HG03103 (cell line): ENCODE measurements around the gene SLC35E2B.
"Not testable (repeated sequence)": the region's sequence is repeated elsewhere in the genome, so short reads cannot be mapped to it uniquely, and the experiment has no call there.

Source experiments
- ATAC-seq: cut with Tn5 transposase; IDR thresholded peaks from one replicate; pipeline ENCODE4 v1.9.1; 2021; ENCODE audit warnings: low read depth; ENCODE audit not compliant: unreplicated experiment

Gene SLC35E2B

DNA sequence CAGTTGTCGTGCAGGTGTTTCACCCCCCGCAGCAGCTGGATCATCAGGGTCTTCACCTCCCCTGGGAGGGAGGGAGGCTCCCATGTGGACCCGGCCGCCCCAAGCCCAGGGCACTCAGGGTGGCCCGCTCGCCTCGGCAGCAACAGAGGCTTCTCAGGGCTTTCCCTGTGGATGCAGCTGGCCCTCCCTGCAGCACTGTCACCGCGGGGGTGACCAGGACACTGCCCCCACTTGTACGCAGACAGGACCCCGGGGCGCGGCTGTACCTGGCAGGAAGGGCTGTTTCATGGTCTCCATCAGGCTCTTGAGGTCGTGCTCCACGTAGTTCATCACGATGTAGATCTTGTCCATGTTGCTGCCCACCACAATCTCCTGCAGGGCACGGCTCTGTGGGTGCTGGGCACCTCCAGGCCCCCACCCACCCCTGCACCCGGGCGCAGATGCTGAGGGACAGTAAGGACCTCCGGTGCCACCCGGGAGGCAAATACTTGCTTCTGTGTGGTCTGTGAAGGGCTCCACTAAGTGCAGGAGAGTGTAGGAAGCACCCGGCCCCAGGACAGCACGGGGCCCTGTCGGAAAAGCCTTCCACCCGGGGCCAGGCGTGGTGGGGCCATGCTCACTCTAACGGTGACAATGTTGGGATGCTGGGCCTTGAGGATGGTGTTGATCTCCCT lies 11.8 kb upstream of the SLC35E2B start:
- not testable (repeated sequence) for ATAC-seq

DNA sequence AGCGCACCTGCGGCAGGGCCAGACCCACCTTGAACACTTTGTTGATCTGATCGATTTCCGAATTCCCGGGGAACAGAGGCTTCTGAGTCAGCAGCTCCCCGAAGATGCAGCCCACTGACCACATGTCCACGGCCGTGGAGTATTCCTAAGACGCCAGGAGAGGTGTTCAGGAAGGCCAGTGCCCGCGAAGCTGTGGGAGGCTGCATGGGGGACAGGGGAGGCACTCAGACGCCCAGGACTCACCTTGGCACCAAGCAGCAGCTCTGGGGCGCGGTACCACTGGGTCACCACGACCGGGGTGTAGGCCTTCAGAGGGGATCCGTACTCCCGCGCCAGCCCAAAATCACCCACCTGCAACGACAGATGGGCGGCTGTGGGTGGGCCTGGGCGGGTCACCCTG lies 11.2 kb upstream of the SLC35E2B start:
- no peak for ATAC-seq

DNA sequence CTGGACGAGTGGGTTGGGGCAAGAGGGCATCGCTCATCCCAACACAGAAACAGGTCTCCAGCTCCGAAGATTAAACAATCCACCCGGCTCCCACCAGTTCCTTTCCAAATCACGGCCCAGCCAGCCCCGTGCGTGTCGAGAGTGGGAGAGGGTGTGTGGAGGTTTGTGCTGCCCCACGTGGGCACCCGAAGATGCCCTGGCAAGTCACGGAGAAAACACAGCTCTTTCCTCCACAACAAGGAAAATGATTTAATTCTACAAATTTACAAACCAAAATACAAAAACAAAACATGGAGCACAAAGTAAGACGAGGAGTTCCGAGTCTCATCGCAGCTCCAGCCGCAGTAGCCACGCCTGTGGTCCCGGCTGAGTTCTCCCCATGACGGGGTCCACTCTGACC lies 9.9 kb upstream of the SLC35E2B start:
- not testable (repeated sequence) for ATAC-seq

DNA sequence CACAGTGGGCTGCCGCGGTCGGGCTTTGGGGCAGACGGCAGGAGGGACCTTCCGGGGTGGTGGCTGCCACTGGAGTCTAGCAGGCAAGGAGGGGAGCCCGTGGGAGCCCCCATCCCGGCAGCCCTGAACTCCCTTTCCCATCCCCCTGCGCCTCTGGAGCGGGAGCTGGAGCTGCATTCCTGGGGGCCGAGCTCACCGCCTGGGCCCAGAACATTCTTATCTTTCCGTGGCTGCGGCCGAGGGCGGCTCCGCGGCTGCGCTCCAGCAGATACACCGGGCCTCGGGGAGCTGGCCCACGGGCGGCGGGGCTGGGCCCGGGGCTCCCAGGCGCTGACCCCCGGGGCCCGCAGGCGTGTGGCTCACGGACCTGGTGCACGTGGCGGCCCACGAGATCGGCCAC lies 8.0 kb upstream of the SLC35E2B start:
- ATAC-seq: not testable (repeated sequence)

DNA sequence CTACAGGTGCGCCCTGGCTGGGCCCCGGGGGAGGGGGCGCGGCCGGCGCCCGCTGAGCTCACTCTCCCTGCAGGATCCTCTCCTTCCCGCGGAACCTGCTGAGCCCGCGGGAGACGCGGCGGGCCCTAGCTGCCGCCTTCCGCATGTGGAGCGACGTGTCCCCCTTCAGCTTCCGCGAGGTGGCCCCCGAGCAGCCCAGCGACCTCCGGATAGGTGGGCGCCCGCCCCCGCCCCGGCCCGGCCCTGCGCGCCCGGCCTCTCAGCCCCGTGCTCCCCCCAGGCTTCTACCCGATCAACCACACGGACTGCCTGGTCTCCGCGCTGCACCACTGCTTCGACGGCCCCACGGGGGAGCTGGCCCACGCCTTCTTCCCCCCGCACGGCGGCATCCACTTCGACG lies 7.5 kb upstream of the SLC35E2B start:
- ATAC-seq: not testable (repeated sequence)

DNA sequence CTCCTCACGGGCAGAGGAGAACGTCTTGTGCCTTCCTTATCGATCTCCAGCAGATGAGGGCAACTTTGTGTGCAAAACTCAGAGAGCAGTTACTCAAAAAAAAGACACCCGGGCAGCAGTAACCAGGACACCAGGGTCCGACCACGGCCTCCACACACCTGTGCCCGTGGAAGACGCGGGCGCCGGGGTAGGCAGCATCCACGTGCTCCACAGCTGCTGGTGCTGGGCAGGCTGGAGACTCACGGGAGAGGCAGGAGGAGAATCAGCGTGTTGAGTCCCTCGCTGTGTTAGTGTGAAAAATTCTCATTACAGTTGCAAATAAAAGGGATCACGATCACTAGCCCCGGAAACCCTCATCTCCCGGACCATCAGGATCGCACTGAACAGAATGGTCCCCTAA lies 6.5 kb upstream of the SLC35E2B start:
- ATAC-seq: not testable (repeated sequence)

DNA sequence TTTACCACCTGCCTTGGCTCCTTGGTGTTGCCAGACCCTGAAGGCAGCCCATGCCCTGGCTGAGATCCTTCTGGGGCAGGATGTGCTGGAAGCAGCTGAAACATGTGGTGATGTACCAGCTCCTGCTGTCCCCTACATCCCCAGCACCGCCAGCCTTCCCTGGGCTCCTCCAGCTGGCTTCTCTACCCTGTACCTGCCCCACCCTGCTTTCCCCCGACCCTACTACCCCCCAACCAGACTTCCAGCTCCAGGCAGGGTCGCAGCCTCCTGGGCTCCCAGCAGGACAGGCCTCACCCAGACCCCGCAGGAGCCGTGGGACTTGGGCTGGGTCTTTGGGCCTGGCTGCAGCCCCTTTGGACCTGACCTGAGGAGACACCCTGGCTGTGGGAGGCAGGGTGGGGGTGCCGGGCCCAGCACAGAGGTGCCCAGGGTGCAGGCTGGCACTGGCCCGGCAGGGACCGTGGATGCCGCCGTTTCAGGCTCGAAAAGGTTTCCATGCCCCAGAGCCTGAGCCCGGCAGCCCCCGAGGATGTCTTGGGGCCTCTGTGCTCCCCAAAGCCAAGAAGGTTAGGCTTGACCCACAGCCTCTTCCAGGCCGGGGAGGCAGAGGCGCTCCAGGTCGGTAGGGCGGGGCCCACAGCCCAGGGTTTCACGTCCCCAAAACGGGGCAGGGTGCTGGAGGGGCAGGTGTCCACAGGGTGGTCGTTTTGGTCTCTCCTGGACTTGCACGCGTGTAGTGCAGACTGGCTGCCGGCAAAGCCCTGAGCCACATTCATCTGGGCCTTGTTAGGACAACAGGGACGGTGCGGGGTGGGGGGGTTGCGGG lies 5.0 kb upstream of the SLC35E2B start:
- ATAC-seq: not testable (repeated sequence)

DNA sequence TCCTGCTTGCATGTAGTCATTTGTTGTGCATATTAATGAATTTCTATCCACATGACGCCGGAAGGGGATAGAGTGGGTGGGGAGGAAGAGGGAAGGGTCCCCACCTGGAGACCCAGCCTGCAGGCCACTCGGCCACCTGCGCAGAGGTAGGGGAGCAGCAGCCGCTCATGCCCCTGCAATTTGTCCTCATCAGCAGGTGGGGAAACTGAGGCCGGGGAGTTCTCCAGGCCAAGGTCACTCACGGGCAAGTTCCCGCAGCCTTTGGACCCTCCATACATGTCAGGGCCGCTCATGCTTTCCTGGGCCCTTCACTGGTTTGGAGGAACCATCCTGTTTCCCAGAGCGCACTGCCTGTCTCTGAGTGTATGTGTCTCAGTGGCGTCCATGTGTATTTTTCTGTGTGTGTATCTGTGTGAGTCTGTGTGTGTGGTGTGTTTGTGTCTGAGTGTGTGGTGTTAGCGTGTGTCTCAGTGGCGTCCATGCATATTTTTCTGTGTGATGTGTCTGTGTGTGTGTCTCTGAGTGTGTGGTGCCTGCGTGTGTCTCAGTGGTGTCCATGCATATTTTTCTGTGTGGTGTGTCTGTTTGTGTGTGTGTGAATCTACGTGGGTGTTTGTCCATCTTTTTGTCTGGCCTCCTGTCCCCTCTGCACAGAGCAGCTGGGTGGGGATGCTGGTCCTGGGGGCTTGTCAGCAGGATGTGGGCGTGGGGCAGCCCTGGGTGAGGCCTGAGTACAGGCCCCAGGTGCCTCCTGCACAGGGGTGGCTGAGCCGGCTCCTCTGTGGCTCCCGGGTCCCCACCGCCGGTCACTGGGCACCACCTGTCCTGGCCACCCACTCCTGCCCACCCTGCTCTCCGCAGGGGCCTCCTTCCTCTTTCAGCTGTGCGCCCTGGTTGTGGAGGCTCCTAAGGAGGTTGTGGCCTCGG lies 4.1 kb upstream of the SLC35E2B start:
- ATAC-seq: not testable (repeated sequence)

DNA sequence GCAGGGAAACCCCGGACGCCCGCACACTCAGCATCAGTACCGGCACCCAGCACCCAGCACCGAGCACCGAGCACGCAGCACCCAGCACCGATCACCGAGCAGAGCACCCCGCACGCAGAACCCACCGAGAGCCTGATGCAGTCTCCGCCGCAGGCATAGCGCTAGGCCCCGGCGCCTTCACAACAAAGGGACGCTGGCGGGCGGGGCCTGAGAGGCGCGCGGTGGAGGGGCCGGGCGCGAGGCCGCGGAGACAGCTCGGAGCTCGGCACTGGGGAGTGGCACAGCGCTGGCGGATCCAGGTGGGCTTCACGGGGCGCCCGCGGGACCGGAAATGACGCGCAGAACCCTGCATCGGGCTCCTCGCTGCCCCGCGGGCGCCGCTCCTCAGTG lies 276 bp downstream of the SLC35E2B start:
- ATAC-seq: peak; percentile 32

DNA sequence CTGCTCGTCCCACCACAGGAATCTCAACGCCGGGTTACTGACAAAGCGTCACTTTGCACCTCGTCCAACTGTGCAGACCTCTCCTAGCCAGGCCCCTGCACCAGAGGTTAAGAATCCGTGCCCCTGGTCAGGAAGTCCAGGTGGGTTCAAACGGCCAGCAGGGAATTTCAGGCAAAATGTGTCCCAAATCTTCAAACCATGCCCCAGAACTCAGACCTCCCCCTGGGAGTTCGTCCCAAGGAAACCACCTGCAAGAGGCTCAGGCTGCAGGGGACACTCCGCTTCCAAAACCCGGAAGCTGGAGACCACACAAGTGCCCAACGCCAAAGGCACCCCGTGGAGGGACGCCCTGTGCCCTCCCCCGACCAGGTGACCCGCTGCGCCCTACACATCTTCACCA lies 1.2 kb downstream of the SLC35E2B start:
- not testable (repeated sequence) for ATAC-seq

- ATAC-seq: not testable (repeated sequence)
These were observed 3.1 kb downstream of the SLC35E2B start for GRCh38 chr1:1689526-1689925.

DNA sequence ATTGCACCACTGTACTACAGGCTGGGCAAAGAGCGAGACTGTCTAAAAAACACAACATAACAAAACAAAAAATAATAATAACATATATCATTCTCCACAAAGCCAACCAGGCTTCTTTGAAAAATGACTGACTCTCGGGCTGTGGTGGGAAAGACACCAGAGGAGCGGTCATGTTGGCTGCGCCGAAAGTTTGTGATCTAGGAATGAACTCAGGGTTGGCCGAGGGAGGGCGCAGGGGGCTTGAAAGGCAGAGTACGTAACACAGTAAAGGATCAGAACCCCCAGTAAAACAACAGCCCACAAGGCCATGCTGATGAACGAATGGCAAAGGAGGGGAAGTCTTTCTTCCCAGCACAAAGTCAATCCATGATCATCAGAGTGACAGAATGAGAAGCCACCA lies 4.7 kb downstream of the SLC35E2B start:
- ATAC-seq: no peak

- no peak for ATAC-seq
These were observed 8.4 kb downstream of the SLC35E2B start for GRCh38 chr1:1684031-1684681.

- no peak for ATAC-seq
These were observed 9.3 kb downstream of the SLC35E2B start for GRCh38 chr1:1683104-1683905.

GRCh38 chr1:1680912-1681273 lies 11.7 kb downstream of the SLC35E2B start:
- no peak for ATAC-seq

DNA sequence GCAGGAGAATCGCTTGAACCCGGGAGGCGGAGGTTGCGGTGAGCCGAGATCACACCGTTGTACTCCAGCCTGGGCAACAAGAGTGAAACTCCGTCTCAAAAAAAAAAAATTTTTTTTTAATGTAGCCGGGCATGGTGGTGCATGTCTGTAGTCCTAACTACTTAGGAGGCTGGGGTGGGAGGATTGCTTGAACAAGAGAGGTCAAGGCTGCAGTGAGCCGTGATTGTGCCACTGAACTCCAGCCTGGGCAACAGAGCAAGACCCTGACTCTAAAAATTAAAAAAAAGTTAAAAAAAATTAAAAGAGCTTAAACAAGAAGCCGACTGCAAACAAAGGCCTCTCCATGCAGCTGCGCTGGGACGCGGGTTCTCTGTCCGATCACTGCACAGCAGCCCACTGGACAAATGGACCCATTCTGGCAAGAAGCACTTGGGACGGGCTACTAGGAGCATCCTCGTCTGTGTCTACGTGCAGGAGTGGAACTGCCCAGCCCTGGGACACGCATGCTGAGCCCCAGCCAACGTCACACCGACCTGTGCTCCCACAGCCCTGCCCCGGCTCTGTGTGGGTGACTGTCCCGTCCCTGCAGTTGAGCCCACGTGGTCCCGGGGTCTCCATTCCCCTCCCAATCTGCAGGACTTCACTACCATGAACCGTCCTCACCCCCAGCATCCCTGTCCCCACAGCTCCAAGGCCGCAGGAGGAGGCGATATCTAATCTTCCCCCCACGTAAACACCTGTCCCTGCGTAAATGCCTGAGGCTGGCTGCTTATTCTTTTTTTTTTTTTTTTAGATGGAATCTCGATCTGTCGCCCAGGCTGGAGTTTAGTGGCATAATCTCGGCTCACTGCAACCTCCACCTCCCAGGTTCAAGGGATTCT lies 12.3 kb downstream of the SLC35E2B start:
- no peak for ATAC-seq

- no peak for ATAC-seq
These were observed 13.8 kb downstream of the SLC35E2B start for GRCh38 chr1:1678581-1679380.
